Tongue (tissue), 2 donors: Measurements from ENCODE around the gene NBEAL2. TPM values are rescaled to one million over a fixed set of nuclear protein-coding genes. Genes with fewer than 3 reads are reported as not detected.

Experiments
- DNase-seq: peaks from one replicate; pipeline ENCODE4 v3.0.0-alpha.2; 2015
- total RNA-seq: library from RNA; depleted of rRNA; stranded (reverse); fragments of >200 nt; gene quantifications from one replicate; pipeline ENCODE4 v1.2.3, GENCODE V29; 2014

The NBEAL2 gene
- total RNA-seq, 1 donor from 2014 or later = 62.2 TPM

GRCh38 chr3:46965151-46965550 is 14.3 kb upstream of the NBEAL2 start:
- no peak for DNase-seq

- DNase-seq = no peak
These were observed 12.7 kb upstream of the NBEAL2 start for GRCh38 chr3:46966811-46967210.

- DNase-seq = no peak
These were observed 10.6 kb upstream of the NBEAL2 start for GRCh38 chr3:46968783-46969428.

- DNase-seq = no peak
These were observed 8.9 kb upstream of the NBEAL2 start for GRCh38 chr3:46970391-46971091.

GRCh38 chr3:46971151-46971550 is 8.3 kb upstream of the NBEAL2 start:
- DNase-seq = no peak

- no peak for DNase-seq
These were observed 7.7 kb upstream of the NBEAL2 start for GRCh38 chr3:46971742-46972141.

- no peak for DNase-seq
These were observed 7.1 kb upstream of the NBEAL2 start for GRCh38 chr3:46972396-46972795.

GRCh38 chr3:46974421-46975171 is 4.9 kb upstream of the NBEAL2 start:
- no peak for DNase-seq

GRCh38 chr3:46976326-46977190 is 2.9 kb upstream of the NBEAL2 start, which contains the start of gene CCDC12:
Gene CCDC12 (minus strand): TSS chr3:46976745. CDS start chr3:46976732, 13 bp downstream.
- DNase-seq = peak; percentile 99

- DNase-seq = no peak
These were observed 1.7 kb upstream of the NBEAL2 start for GRCh38 chr3:46977811-46978195.

- DNase-seq = no peak
These were observed 1.1 kb upstream of the NBEAL2 start for GRCh38 chr3:46978381-46978780.

- no peak for DNase-seq
These were observed 562 bp downstream of the NBEAL2 start for GRCh38 chr3:46979958-46980497.

GRCh38 chr3:46981932-46982471 is 2.5 kb downstream of the NBEAL2 start:
- DNase-seq = peak; percentile 51

GRCh38 chr3:46982546-46982945 is 3.1 kb downstream of the NBEAL2 start:
- DNase-seq = no peak

- DNase-seq = no peak
These were observed 5.4 kb downstream of the NBEAL2 start for GRCh38 chr3:46984591-46985459.

GRCh38 chr3:46985588-46985987 is 6.1 kb downstream of the NBEAL2 start:
- no peak for DNase-seq

- DNase-seq = no peak
These were observed 6.7 kb downstream of the NBEAL2 start for GRCh38 chr3:46986055-46986730.

GRCh38 chr3:46986782-46987310 is 7.4 kb downstream of the NBEAL2 start:
- no peak for DNase-seq

GRCh38 chr3:46987319-46987742 is 7.9 kb downstream of the NBEAL2 start:
- DNase-seq = no peak
